ENCODE measurements around the gene SCAPER. TPM values are rescaled to one million over a fixed set of nuclear protein-coding genes. Genes with fewer than 3 reads are reported as not detected.

Gene SCAPER
- total RNA-seq, 1 experiment from 2014 or later, result 15.3 TPM

DNA sequence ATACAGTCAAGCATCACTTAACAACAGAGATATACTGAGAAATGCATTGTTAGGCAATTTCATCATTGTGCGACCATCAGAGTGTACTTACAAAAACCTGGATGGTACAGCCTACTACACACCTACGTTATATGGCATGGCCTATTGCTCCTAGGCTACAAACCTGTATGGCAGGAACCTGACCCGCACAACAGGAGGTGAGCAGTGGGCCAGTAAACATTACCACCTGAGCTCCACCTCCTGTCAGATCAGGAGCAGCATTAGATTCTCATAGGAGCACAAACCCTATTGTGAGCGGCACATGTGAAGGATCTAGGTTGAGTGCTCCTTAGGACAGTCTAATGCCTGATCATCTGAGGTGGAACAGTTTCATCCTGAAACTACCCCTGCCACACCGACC is 89.7 kb downstream of the SCAPER start:
- no peaks in the 10 kb centered on the region for H3K9me3 ChIP-seq (ENCODE audit: control insufficient read depth, insufficient read depth, low read depth, low read length)
- in situ Hi-C loops (cut with HindIII; ENCODE audit: low pct_unique_long_range_greater_than_20kb, low sequenced_read_pairs), result no loop called here
- no peak overlapping the region for H3K27ac ChIP-seq (ENCODE audit: low read length)
- intact Hi-C loops (cut with micrococcal nuclease; ENCODE audit: unreplicated experiment), result loop anchor here (10.0 kb wide), 1 partner anchor 151 kb away; no protein-coding TSS in a partner anchor
- POLR2A ChIA-PET, result no interaction called here
- H3K36me3 ChIP-seq (ENCODE audit: control insufficient read depth, insufficient read depth, low read length), result no peaks in the 10 kb centered on the region
- BruUV-seq (replicated peaks), result no TSS peak
- no peak overlapping the region for H3K4me3 ChIP-seq (ENCODE audit: low read depth in 2 of 2, low read length in 2 of 2)
- no peaks in the 10 kb centered on the region for H3K27me3 ChIP-seq (ENCODE audit: control insufficient read depth, insufficient read depth, low read length)
- H3K4me1 ChIP-seq (ENCODE audit: control insufficient read depth, insufficient read depth, low read length), result no peaks in the 10 kb centered on the region
- DNase-seq (ENCODE audit: low read depth, low spot score), result no peak
- CTCF ChIA-PET, result no interaction called here
- no peak for ATAC-seq
- TF ChIP-seq, protein P1, sequence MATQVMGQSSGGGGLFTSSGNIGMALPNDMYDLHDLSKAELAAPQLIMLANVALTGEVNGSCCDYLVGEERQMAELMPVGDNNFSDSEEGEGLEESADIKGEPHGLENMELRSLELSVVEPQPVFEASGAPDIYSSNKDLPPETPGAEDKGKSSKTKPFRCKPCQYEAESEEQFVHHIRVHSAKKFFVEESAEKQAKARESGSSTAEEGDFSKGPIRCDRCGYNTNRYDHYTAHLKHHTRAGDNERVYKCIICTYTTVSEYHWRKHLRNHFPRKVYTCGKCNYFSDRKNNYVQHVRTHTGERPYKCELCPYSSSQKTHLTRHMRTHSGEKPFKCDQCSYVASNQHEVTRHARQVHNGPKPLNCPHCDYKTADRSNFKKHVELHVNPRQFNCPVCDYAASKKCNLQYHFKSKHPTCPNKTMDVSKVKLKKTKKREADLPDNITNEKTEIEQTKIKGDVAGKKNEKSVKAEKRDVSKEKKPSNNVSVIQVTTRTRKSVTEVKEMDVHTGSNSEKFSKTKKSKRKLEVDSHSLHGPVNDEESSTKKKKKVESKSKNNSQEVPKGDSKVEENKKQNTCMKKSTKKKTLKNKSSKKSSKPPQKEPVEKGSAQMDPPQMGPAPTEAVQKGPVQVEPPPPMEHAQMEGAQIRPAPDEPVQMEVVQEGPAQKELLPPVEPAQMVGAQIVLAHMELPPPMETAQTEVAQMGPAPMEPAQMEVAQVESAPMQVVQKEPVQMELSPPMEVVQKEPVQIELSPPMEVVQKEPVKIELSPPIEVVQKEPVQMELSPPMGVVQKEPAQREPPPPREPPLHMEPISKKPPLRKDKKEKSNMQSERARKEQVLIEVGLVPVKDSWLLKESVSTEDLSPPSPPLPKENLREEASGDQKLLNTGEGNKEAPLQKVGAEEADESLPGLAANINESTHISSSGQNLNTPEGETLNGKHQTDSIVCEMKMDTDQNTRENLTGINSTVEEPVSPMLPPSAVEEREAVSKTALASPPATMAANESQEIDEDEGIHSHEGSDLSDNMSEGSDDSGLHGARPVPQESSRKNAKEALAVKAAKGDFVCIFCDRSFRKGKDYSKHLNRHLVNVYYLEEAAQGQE (IDR thresholded peaks at IDR 0.05; ENCODE audit: insufficient read depth in 1 of 2, low read depth in 2 of 2, low read length in 1 of 2), result no peak
- TF ChIP-seq POLR2AphosphoS5 (IDR thresholded peaks at IDR 0.05; ENCODE audit: low read depth, low read length) (no peak), TCF7L2 (IDR thresholded peaks at IDR 0.05; ENCODE audit: low read depth, low read length) (no peak), SIN3A (IDR thresholded peaks at IDR 0.05; ENCODE audit: borderline replicate concordance, insufficient read depth, low read depth, low read length) (no peak)
- TF ChIP-seq, protein P2, sequence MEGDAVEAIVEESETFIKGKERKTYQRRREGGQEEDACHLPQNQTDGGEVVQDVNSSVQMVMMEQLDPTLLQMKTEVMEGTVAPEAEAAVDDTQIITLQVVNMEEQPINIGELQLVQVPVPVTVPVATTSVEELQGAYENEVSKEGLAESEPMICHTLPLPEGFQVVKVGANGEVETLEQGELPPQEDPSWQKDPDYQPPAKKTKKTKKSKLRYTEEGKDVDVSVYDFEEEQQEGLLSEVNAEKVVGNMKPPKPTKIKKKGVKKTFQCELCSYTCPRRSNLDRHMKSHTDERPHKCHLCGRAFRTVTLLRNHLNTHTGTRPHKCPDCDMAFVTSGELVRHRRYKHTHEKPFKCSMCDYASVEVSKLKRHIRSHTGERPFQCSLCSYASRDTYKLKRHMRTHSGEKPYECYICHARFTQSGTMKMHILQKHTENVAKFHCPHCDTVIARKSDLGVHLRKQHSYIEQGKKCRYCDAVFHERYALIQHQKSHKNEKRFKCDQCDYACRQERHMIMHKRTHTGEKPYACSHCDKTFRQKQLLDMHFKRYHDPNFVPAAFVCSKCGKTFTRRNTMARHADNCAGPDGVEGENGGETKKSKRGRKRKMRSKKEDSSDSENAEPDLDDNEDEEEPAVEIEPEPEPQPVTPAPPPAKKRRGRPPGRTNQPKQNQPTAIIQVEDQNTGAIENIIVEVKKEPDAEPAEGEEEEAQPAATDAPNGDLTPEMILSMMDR (IDR thresholded peaks at IDR 0.05), result no peak

DNA sequence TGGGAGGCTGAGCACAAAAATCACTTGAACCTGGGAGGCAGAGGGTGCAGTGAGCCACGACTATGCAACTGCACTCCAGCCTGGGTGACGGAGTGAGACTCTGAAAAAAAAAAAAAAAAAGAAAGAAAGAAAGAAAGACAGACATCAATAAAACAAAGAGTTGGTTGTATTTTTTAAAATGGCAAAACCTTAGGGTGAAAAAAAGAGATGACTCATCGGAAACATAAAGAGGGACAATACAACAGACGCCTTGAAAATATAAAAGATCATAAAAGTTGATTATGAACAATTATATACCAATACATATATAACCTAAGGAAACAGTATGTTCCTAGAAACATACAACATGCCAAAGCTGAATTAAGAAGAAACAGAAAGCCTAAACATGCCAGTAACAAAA is 92.8 kb downstream of the SCAPER start:
- no TSS peak for BruUV-seq (replicated peaks)
- Histone ChIP-seq H3K36me3 (ENCODE audit: control insufficient read depth, insufficient read depth, low read length) (no peaks in the 10 kb centered on the region), H3K27me3 (ENCODE audit: control insufficient read depth, insufficient read depth, low read length) (no peaks in the 10 kb centered on the region), H3K4me1 (ENCODE audit: control insufficient read depth, insufficient read depth, low read length) (no peaks in the 10 kb centered on the region), H3K9me3 (ENCODE audit: control insufficient read depth, insufficient read depth, low read depth, low read length) (no peaks in the 10 kb centered on the region), H3K27ac (ENCODE audit: low read length) (no peak overlapping the region), H3K4me3 (ENCODE audit: low read depth in 2 of 2, low read length in 2 of 2) (no peak overlapping the region)
- intact Hi-C loops (cut with micrococcal nuclease; ENCODE audit: unreplicated experiment), result loop anchor here (10.0 kb wide), 1 partner anchor 148 kb away; no protein-coding TSS in a partner anchor
- POLR2A ChIA-PET, result no interaction called here
- CTCF ChIA-PET, result interaction anchor here (0.7 kb wide), 1 partner anchor 53 kb away, joined by 12 read pairs; no protein-coding TSS in a partner anchor
- no peak for TF ChIP-seq SIN3A (IDR thresholded peaks at IDR 0.05; ENCODE audit: borderline replicate concordance, insufficient read depth, low read depth, low read length)
- no peak for TF ChIP-seq TCF7L2 (IDR thresholded peaks at IDR 0.05; ENCODE audit: low read depth, low read length)
- TF ChIP-seq, protein P1 (IDR thresholded peaks at IDR 0.05; ENCODE audit: insufficient read depth in 1 of 2, low read depth in 2 of 2, low read length in 1 of 2), result no peak
- TF ChIP-seq, protein P2 (IDR thresholded peaks at IDR 0.05), result no peak
- TF ChIP-seq POLR2AphosphoS5 (IDR thresholded peaks at IDR 0.05; ENCODE audit: low read depth, low read length), result no peak
- in situ Hi-C loops (cut with HindIII; ENCODE audit: low pct_unique_long_range_greater_than_20kb, low sequenced_read_pairs), result no loop called here
- no peak for ATAC-seq
- DNase-seq (ENCODE audit: low read depth, low spot score), result no peak
